Astrocyte of the spinal cord (primary cell): ENCODE measurements around the gene LIX1.

Experiments used
- DNase-seq: peaks from one replicate; pipeline ENCODE4 v3.0.0; 2011; ENCODE audit warnings: low read depth, low spot score
- H3K4me3 ChIP-seq: 2 replicates; pipeline ENCODE4 v1.5.1; 2011; ENCODE audit warnings: low read depth, mild to moderate bottlenecking, low read length, moderate library complexity
- in situ Hi-C: cut with HindIII; loops from 2 replicates; pipeline ENCODE4 v1.10.0; 2017; ENCODE audit warnings: low sequenced_read_pairs
- TF ChIP-seq, protein P1 (sequence below): IDR thresholded peaks from 2 replicates; pipeline ENCODE4 v1.5.1; 2012; ENCODE audit warnings: low read depth, mild to moderate bottlenecking, low read length, inconsistent platforms

LIX1 gene

DNA sequence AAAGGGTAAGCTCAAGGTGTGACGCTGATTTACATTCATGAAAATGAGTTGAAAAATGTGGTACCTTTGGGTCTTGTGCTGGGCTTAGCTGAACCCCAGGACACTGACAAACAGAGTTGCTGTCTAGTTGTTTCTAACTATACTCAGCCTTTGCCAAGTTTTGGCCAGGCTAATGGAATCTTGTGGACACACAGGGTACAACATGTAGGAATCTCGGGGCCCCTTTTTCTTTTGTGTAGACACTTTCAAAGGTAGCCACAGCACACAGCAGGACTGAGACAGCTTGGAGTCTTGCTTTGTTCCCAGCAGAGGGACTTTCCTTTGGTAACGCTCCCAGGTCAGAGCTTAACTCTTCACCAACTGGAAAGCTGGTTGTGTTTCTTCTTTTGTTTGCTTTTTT, 7.8 kb downstream of the LIX1 start:
- in situ Hi-C loops = no loop called here
- no peak for DNase-seq
- TF ChIP-seq, protein P1, sequence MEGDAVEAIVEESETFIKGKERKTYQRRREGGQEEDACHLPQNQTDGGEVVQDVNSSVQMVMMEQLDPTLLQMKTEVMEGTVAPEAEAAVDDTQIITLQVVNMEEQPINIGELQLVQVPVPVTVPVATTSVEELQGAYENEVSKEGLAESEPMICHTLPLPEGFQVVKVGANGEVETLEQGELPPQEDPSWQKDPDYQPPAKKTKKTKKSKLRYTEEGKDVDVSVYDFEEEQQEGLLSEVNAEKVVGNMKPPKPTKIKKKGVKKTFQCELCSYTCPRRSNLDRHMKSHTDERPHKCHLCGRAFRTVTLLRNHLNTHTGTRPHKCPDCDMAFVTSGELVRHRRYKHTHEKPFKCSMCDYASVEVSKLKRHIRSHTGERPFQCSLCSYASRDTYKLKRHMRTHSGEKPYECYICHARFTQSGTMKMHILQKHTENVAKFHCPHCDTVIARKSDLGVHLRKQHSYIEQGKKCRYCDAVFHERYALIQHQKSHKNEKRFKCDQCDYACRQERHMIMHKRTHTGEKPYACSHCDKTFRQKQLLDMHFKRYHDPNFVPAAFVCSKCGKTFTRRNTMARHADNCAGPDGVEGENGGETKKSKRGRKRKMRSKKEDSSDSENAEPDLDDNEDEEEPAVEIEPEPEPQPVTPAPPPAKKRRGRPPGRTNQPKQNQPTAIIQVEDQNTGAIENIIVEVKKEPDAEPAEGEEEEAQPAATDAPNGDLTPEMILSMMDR = no peak
- no peak overlapping the region for H3K4me3 ChIP-seq

DNA sequence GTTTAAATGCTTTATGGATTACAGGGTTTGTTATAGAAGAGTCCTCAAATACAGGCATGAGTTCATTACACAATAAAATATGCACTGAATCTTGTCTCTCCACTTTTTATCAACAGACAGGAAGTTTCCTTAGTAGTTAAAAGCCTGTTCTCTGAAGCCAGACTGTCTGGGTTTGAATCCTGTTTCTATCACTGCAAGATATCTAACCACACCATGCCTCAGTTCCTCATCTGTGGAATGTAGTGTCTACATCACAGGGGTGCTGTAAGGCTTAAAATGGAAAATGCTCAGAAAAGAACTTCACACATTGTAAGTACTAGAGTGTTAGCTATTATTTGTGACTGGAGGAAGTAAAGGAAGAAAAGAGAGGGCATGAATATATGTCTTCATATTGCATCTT, 9.3 kb downstream of the LIX1 start:
- no peak for DNase-seq
- in situ Hi-C loops = no loop called here
- TF ChIP-seq, protein P1 = no peak
- no peak overlapping the region for H3K4me3 ChIP-seq

DNA sequence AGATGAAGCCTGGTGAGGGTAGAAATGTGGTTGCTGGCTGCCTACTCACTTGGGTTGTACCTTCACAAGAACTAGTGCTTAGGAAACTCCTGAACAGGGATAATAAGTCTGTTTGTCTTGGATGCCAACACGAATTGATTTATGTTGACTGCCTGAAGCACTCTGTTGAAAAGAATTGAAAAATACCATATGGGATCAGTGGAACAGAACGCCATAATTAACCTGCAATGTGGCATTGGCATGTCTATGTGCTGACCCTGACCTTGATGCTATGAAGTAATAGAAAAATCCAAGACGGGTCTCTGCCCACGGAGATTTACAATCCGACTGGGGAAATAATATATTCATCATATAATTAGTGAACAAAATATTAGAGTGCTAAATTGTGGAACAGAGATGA, 10.5 kb downstream of the LIX1 start:
- no peak overlapping the region for H3K4me3 ChIP-seq
- no peak for DNase-seq
- in situ Hi-C loops = no loop called here
- TF ChIP-seq, protein P1 = no peak

DNA sequence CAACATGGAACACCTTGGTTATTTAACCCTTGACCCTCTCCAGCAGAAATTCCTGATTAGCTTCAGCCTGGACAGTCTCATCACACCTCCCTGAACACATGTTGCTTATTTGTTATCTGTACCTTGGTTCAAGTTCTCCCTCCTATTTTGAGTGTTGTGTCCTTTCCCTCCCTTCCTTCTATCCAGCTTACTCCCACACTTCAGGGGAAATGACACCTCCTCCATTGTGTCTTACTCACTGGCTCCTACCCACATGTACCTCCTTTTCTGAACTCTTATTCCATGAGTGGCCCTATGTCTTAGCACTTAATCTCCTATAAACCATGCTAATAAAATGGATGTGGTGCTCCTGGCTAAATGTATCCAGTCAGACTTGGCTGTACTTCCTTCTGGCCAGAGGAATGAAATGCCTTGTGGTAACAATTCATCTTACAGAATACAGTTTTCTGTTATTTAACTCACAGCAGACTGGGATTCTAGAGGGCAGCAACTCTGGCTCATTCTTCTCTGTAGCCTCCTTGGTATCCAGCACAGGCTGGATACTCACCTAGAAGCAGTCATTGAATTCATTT, 11.2 kb downstream of the LIX1 start:
- DNase-seq = peak; percentile 72
- TF ChIP-seq, protein P1 = no peak
- H3K4me3 ChIP-seq = no peak overlapping the region
- in situ Hi-C loops = no loop called here

DNA sequence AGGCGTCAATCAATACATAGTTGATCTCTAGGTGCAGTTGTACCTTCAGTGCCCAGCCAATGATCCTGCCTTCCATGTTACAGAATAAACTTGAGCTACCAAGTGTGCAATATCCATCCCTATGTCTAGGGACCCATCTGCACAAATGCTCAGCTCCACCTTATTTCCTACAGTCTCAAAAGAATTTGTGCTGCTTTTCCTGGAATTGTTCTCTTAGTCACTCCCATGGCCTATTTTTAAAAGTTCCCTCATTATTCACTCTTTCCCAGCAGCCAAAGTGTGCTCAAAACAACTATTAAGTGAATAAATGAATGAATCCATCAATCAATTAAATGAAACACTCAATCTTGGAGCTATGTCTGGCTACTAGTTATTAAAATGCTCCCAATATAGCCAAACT, 14.7 kb downstream of the LIX1 start:
- DNase-seq = no peak
- in situ Hi-C loops = no loop called here
- TF ChIP-seq, protein P1 = no peak
- no peak overlapping the region for H3K4me3 ChIP-seq

DNA sequence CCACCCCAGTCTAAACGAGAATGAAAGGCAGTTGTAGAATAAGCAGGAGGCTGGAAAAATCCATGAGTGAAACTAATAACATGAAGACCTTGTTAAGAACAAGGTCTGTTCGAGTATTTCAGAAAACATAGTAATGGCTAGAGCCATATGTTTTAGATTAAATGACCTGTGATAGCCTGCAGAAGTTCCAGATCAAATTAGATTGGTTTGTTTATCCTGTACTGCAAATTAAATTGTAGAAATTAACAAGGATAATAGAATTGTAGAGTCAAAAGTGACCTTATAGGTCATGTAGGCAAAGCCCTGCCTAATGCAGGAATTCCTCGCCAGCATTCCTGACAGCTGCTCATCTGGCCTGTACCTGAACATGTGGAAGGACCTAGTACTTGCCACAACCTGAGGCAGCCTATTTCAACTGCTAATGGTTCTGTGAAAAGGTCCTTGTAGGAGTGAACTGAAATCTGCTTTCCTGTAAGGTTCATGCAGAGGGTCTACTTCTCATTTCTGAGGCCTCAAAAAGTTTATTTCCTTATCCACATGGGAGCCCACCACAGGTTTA, 17.2 kb downstream of the LIX1 start:
- in situ Hi-C loops = no loop called here
- TF ChIP-seq, protein P1 = no peak
- DNase-seq = no peak
- no peak overlapping the region for H3K4me3 ChIP-seq

DNA sequence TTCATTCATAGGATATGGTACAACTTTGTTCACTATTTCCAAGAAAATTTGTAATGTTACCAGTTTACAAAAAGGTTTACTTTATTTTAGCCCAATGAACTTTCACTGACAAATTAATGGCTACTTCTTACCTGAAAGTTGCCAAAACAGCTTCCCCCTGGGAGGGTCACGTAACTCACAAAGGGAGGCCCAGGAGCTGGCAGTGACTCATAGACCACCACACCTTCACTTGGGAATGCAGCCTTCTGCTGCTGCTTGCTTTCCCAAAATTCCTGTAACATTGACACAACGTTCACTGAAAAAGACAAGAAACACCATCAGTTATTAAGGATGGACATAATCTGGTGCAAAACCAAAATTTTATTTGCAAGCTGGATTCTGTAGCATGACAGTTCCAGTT, 18.1 kb downstream of the LIX1 start:
- TF ChIP-seq, protein P1 = no peak
- DNase-seq = no peak
- no peak overlapping the region for H3K4me3 ChIP-seq
- in situ Hi-C loops = no loop called here
